ENCODE results near the gene TEKT2.

The TEKT2 gene

GRCh38 chr1:36087233-36088123 lies 3.6 kb downstream of the TEKT2 start:
- DNase-seq (ENCODE audit: low read depth), result no peak

- no peak for DNase-seq (ENCODE audit: low read depth)
Measured at GRCh38 chr1:36088265-36088576, 4.3 kb downstream of the TEKT2 start.

GRCh38 chr1:36088577-36089392 lies 4.9 kb downstream of the TEKT2 start, which contains the start of gene ADPRS:
TSS of gene ADPRS (plus strand) at chr1:36088892. CDS start at chr1:36088905, 13 bp downstream.
- DNase-seq (ENCODE audit: low read depth), result peak; percentile 91

GRCh38 chr1:36089393-36090121 lies 5.7 kb downstream of the TEKT2 start:
- DNase-seq (ENCODE audit: low read depth), result no peak

GRCh38 chr1:36091141-36091540 lies 7.2 kb downstream of the TEKT2 start:
- DNase-seq (ENCODE audit: low read depth), result no peak

- no peak for DNase-seq (ENCODE audit: low read depth)
Measured at GRCh38 chr1:36091698-36092097, 7.8 kb downstream of the TEKT2 start.

GRCh38 chr1:36092166-36092797 lies 8.4 kb downstream of the TEKT2 start:
- no peak for DNase-seq (ENCODE audit: low read depth)

- DNase-seq (ENCODE audit: low read depth), result no peak
Measured at GRCh38 chr1:36092798-36093185, 8.9 kb downstream of the TEKT2 start.

- no peak for DNase-seq (ENCODE audit: low read depth)
Measured at GRCh38 chr1:36093226-36093625, 9.3 kb downstream of the TEKT2 start.

- DNase-seq (ENCODE audit: low read depth), result no peak
Measured at GRCh38 chr1:36093929-36094328, 10.0 kb downstream of the TEKT2 start.

- no peak for DNase-seq (ENCODE audit: low read depth)
Measured at GRCh38 chr1:36094621-36095061, 10.7 kb downstream of the TEKT2 start.

- DNase-seq (ENCODE audit: low read depth), result no peak
Measured at GRCh38 chr1:36095760-36096405, 12.0 kb downstream of the TEKT2 start.

GRCh38 chr1:36096500-36097432 lies 12.9 kb downstream of the TEKT2 start:
- DNase-seq (ENCODE audit: low read depth), result no peak

- DNase-seq (ENCODE audit: low read depth), result no peak
Measured at GRCh38 chr1:36097693-36098585, 14.0 kb downstream of the TEKT2 start.

- DNase-seq (ENCODE audit: low read depth), result no peak
Measured at GRCh38 chr1:36098650-36099365, 14.9 kb downstream of the TEKT2 start.

- peak; percentile 56 for DNase-seq (ENCODE audit: low read depth)
Measured at GRCh38 chr1:36099681-36100341, 15.9 kb downstream of the TEKT2 start.

- DNase-seq (ENCODE audit: low read depth), result no peak
Measured at GRCh38 chr1:36100376-36100775, 16.5 kb downstream of the TEKT2 start.

- no peak for DNase-seq (ENCODE audit: low read depth)
Measured at GRCh38 chr1:36101546-36101945, 17.7 kb downstream of the TEKT2 start.
